HL-60 (cell line): ENCODE data around the gene KCNMA1.

Experiments used
- DNase-seq, 2 experiments: peaks; one replicate each; pipeline ENCODE4 v3.0.0-alpha.2; 2010 to 2020; ENCODE audit warnings: low read depth in 1 of 2, low spot score in 1 of 2
- H3K27ac ChIP-seq: fragments of 250-450 bp; sonication (Bioruptor Pico); replicated peaks from 2 replicates; pipeline ENCODE4 v1.5.1; 2020; ENCODE audit warnings: mild to moderate bottlenecking, moderate library complexity
- H3K27me3 ChIP-seq: fragments of 250-450 bp; sonication (Bioruptor Pico); 2 replicates; pipeline ENCODE4 v1.5.1; 2021; ENCODE audit warnings: mild to moderate bottlenecking, moderate library complexity; ENCODE audit not compliant: insufficient read depth, poor library complexity, severe bottlenecking
- H3K4me3 ChIP-seq: replicated peaks from 2 replicates; pipeline ENCODE4 v1.5.1; 2011; ENCODE audit warnings: mild to moderate bottlenecking, control low read depth, low read length; ENCODE audit not compliant: insufficient read depth
- CTCF ChIP-seq: IDR thresholded peaks from one replicate; pipeline ENCODE4 v1.5.1; 2011; ENCODE audit warnings: low read length, control low read depth, inconsistent platforms; ENCODE audit not compliant: insufficient read depth
- GABPA ChIP-seq: IDR thresholded peaks from 2 replicates; pipeline ENCODE4 v1.6.1; 2012; ENCODE audit warnings: low read depth
- POLR2AphosphoS5 ChIP-seq: IDR thresholded peaks from 2 replicates; pipeline ENCODE4 v1.6.1; 2012; ENCODE audit warnings: low read depth
- REST ChIP-seq: IDR thresholded peaks from 2 replicates; pipeline ENCODE4 v1.6.1; 2012; ENCODE audit warnings: low read depth; ENCODE audit not compliant: insufficient replicate concordance
- SPI1 ChIP-seq: IDR thresholded peaks from 2 replicates; pipeline ENCODE4 v1.6.1; 2012; ENCODE audit warnings: low read depth, mild to moderate bottlenecking, borderline replicate concordance

The KCNMA1 gene

GRCh38 chr10:77348751-77349150 is 288.9 kb downstream of the KCNMA1 start:
- no peak for DNase-seq

DNA sequence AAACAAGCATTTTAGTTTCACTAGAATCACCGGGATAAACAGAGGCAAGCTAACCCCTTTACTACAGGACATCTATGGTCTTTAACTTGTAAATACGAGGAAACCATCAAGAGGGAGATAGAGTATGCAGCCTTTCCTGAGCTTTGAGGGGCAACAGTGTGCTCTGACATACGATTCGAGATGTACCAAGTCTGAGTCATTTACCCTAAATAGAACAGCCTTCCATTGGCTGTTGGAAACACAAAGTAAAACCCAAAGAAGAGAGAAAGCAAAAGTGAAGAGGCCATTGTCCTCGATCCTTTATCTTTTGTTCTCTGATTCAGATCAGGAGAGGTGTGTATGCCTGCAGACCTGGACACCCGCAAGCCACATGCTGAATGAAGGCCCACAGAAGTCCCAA is 289.5 kb downstream of the KCNMA1 start:
- no peak for TF ChIP-seq REST
- TF ChIP-seq GABPA: no peak
- no peak for TF ChIP-seq CTCF
- no peak for TF ChIP-seq POLR2AphosphoS5
- no peak for TF ChIP-seq SPI1
- no peak for DNase-seq
- no peak overlapping the region for H3K4me3 ChIP-seq
- peaks cover 2% of the 10 kb centered on the region for H3K27me3 ChIP-seq
- H3K27ac ChIP-seq: no peak overlapping the region

More at GRCh38 chr10:77348751-77349150, 288.9 kb downstream of the KCNMA1 start:
- TF ChIP-seq GABPA (no peak), REST (no peak), CTCF (no peak), SPI1 (no peak), POLR2AphosphoS5 (no peak)
- H3K27ac ChIP-seq: no peak overlapping the region
- no peak overlapping the region for H3K4me3 ChIP-seq
- H3K27me3 ChIP-seq: peaks cover 2% of the 10 kb centered on the region

DNA sequence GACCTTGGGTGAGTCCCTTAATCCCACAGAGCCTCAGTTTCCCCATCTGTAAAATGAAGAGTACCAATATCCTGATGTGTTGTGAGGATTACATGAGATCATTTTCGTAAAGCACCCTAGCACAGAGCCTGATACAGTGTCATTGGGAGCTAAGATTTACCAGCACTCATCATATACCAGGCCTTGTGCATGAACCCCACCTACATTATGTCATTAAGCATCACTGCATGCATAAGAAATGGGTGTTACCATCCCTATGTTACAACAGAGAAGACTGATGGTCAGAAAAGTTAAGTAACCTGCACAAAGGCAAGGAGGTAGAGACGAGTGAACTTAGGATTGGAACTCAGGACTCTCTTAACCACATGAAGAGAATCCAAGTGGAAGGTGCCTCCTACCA is 290.6 kb downstream of the KCNMA1 start:
- DNase-seq: no peak
- Histone ChIP-seq H3K27ac (no peak overlapping the region), H3K27me3 (peaks cover 2% of the 10 kb centered on the region), H3K4me3 (no peak overlapping the region)
- TF ChIP-seq REST: no peak
- no peak for TF ChIP-seq POLR2AphosphoS5
- TF ChIP-seq SPI1: no peak
- no peak for TF ChIP-seq GABPA
- TF ChIP-seq CTCF: no peak
